Liver (tissue), 3 donors: ENCODE data around the gene CRIP1.

Experiments
- ATF3 ChIP-seq: IDR thresholded peaks from 2 replicates; pipeline ENCODE4 v1.6.1; 2016; ENCODE audit warnings: antibody characterized with exemption
- MAX ChIP-seq: IDR thresholded peaks from 2 replicates; pipeline ENCODE4 v1.6.1; 2016; ENCODE audit warnings: antibody characterized with exemption
- RAD21 ChIP-seq, 2 donors: IDR thresholded peaks; 2 replicates each; pipeline ENCODE4 v1.6.1; 2016; ENCODE audit warnings: antibody characterized with exemption in 2 of 2, mild to moderate bottlenecking in 2 of 2
- SP1 ChIP-seq: IDR thresholded peaks from 2 replicates; pipeline ENCODE4 v1.6.1; 2018; ENCODE audit warnings: antibody characterized with exemption, mild to moderate bottlenecking
- TAF1 ChIP-seq: conservative IDR thresholded peaks from 2 replicates; pipeline ENCODE4 v1.6.1; 2016; ENCODE audit warnings: antibody characterized with exemption, mild to moderate bottlenecking
- TF ChIP-seq, protein P1 (sequence below): fragments of 150-350 bp; IDR thresholded peaks from 2 replicates; pipeline ENCODE4 v1.5.1; 2017; ENCODE audit warnings: improper control_type of control experiment, low read depth, low read length; ENCODE audit not compliant: missing input control
- donor health status: healthy.
- donor health status: healthy.

DNA sequence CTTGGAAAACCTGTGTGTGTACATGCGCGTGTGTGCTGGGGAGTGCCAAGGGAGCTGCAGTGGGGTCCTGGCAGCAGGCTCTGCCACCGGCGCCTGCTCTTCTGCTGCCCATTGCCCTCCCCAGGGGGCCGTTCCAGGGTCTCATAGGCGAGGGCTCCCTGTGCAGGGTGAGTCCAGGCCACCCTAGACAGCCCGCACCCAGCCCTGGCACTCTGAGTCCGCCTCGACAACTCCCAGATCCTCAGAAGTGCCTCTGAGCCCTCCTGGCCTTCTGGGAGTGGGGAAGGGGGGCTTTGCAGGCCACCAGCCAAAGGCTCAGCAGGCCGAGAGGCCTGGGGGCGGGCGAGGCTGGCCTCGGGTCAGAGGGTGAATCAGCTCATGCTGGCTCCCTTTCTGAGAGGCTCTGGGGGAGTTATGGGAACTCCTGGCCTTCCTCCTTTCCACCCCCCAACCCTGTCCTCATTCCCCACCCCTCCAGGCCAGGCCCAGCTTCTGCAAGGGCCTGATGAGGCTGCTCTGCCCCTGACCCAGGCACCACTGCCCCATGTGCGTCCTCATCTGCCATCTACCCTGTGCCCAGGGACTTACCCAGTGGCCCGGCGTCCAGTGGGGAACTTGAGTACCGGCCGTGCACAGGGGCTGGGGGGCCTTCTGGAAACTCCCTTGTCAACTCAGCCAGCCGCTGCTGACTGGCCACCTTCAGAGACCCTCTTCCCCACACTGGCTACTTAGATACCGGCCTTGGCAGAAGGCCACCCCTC is 2.3 kb downstream of the CRIP1 start:
- TF ChIP-seq, protein P1, sequence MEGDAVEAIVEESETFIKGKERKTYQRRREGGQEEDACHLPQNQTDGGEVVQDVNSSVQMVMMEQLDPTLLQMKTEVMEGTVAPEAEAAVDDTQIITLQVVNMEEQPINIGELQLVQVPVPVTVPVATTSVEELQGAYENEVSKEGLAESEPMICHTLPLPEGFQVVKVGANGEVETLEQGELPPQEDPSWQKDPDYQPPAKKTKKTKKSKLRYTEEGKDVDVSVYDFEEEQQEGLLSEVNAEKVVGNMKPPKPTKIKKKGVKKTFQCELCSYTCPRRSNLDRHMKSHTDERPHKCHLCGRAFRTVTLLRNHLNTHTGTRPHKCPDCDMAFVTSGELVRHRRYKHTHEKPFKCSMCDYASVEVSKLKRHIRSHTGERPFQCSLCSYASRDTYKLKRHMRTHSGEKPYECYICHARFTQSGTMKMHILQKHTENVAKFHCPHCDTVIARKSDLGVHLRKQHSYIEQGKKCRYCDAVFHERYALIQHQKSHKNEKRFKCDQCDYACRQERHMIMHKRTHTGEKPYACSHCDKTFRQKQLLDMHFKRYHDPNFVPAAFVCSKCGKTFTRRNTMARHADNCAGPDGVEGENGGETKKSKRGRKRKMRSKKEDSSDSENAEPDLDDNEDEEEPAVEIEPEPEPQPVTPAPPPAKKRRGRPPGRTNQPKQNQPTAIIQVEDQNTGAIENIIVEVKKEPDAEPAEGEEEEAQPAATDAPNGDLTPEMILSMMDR: no peak
- TF ChIP-seq ATF3 (no peak), SP1 (no peak), MAX (no peak), RAD21 (IDR thresholded peaks at IDR 0.05) (no peak), TAF1 (no peak)
